Embryonic facial prominence (tissue), 1 donor: ENCODE measurements around the gene OPTC.

ENCODE experiments used
- DNase-seq: peaks from one replicate; pipeline ENCODE4 v3.0.0-alpha.2; 2016; ENCODE audit errors: extremely low spot score

The OPTC gene

DNA sequence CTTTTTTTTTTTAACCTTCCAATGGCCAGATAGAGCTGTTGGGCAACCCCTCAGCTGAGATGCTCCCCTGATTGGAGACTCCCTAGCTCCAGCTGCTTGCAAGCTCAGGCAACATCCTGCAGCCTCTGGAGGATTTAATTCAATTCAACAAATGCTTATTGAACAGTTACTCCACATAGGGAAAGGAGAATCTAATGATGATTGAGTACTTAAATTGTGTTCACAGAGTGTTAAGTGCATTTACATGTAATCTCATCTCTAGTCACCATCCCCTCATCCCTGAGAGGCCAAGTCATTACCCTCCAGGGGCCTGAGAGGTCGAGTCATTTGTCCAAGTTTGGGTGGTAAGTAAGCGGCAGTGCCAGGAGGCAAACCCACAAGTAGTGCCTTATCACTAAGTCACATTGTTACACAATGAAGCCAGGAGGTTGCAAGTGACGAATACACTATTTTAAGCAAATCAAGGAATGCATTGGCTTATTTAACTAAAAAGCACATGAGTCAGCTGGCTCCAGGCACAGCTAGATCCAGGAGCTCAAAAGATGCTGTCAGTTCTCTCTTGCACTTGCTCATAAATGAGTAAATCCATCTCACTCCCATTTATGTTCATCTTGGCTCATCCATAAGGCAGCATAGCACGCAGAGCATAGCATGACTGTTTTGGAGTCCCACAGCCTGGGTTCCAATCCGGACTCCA lies 64.3 kb downstream of the OPTC start:
- DNase-seq, result no peak
